ENCODE measurements around the gene GID4. TPM values are rescaled to one million over a fixed set of nuclear protein-coding genes. Genes with fewer than 3 reads are reported as not detected.
A peak's percentile ranks its signal among the peaks of the same experiment; 100 is the strongest.

The GID4 gene
- polyA plus RNA-seq, 3 donors = 4.1 to 6.0 (median 4.4) TPM

DNA sequence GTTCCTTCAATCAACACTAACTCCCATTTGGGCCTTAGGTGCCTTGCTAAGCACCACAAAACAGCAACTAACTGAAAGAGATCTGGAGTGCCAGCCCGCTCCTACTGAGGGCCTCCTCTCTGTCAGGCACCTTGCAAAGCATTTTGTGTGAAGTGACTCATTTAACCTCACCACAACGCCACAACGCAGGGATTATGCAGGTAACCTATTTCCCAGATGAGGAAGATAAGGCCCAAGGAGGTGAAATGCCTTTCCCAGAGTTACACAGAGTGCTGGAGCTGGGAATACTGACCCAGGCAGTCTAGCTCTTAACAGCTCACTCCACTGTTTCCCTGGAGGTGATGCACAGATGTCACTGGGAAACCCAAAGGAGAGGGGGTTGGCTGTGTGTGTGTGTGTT lies 33.7 kb upstream of the GID4 start:
- H3K36me3 ChIP-seq (replicated peaks in 1 of 2; ENCODE audit: control insufficient read depth in 1 of 2, insufficient read depth in 2 of 2, low read length in 2 of 2) = peaks cover 37 to 51% of the 10 kb centered on the region in 2 donors
- H3K27me3 ChIP-seq (ENCODE audit: control insufficient read depth in 2 of 2, insufficient read depth in 2 of 2, low read length in 2 of 2) = no peaks in the 10 kb centered on the region
- no peak overlapping the region for H3K4me2 ChIP-seq (replicated peaks; ENCODE audit: extremely low read depth, low read length, poor library complexity, severe bottlenecking)
- no peak overlapping the region for H3K4me3 Mint-ChIP-seq
- no peak overlapping the region for H2AFZ ChIP-seq (ENCODE audit: insufficient read depth, low read depth, low read length, poor library complexity, severe bottlenecking)
- intact Hi-C loops (cut with micrococcal nuclease) = no loop called here
- H3K4me1 Mint-ChIP-seq = no peaks in the 10 kb centered on the region
- H3K4me3 ChIP-seq (replicated peaks in 1 of 3; ENCODE audit: low read depth in 2 of 3, low read length in 3 of 3) = no peak overlapping the region
- peaks cover 42 to 48% of the 10 kb centered on the region in 2 donors for H3K36me3 Mint-ChIP-seq
- WGBS (ENCODE audit: insufficient coverage) = no CpG with 5 or more reads among the region's 3 CpGs
- H3K9me3 Mint-ChIP-seq = no peaks in the 10 kb centered on the region
- no peak overlapping the region for H3K9ac ChIP-seq (ENCODE audit: insufficient read depth, low read length, poor library complexity, severe bottlenecking)
- H3K27ac Mint-ChIP-seq = peak overlapping the region in 2 of 7 donors; percentile 21 to 59
- H3K4me1 ChIP-seq (ENCODE audit: control insufficient read depth in 1 of 2, insufficient read depth in 2 of 2, low read length in 2 of 2) = no peaks in the 10 kb centered on the region
- H3K79me2 ChIP-seq (ENCODE audit: insufficient read depth, low read length) = no peaks in the 10 kb centered on the region
- H4K20me1 ChIP-seq (ENCODE audit: insufficient read depth, low read length) = no peaks in the 10 kb centered on the region
- no peak for TF ChIP-seq CTCF (IDR thresholded peaks at IDR 0.05)
- no peak for DNase-seq
- H3K27ac ChIP-seq (ENCODE audit: low read depth in 1 of 2, low read length in 2 of 2) = no peak overlapping the region
- no peaks in the 10 kb centered on the region for H3K9me3 ChIP-seq (replicated peaks in 1 of 2; ENCODE audit: control insufficient read depth in 1 of 2, insufficient read depth in 1 of 2, low read length in 2 of 2)
- H3K27me3 Mint-ChIP-seq (ENCODE audit: low read depth in 3 of 3) = peaks cover 0 to 2% (median 0%) of the 10 kb centered on the region in 3 donors

DNA sequence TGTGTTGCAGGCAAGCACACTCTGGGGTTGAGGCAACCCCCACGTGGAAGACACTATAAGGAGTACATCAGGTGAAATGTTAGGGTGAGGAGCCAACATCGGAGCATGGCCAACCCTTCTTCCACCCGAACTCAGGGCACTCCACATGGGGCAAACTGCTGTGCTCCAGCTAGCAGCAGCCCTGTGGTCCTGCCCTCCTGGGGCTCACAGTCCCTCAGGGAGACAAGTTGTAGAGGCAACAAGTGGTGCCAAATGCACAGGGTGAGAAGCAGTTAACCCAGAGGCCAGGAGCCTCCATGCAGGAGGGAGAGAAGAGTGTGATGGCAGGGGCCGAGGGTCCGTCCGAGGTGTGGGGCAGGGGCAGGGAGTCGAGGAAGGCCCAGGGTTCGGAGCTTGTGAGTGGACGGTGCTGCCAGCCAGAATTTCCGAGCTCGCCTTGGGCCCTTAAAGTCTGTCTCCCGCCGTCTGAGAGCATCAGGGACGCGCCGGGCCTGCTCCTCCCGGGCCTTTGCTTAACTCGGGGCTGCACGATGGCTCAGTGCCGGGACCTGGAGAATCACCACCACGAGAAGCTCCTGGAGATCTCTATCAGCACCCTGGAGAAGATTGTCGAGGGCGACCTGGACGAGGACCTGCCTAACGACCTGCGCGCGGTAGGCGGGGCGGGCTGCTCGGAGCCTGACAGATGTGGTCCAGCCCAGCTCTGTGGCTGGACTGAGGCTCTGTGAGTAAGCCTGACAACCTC lies 32.5 kb upstream of the GID4 start:
- Histone ChIP-seq H3K9ac (ENCODE audit: insufficient read depth, low read length, poor library complexity, severe bottlenecking) (no peak overlapping the region), H3K4me1 (ENCODE audit: control insufficient read depth in 1 of 2, insufficient read depth in 2 of 2, low read length in 2 of 2) (no peaks in the 10 kb centered on the region), H3K9me3 (replicated peaks in 1 of 2; ENCODE audit: control insufficient read depth in 1 of 2, insufficient read depth in 1 of 2, low read length in 2 of 2) (no peaks in the 10 kb centered on the region), H2AFZ (ENCODE audit: insufficient read depth, low read depth, low read length, poor library complexity, severe bottlenecking) (no peak overlapping the region), H3K79me2 (ENCODE audit: insufficient read depth, low read length) (no peaks in the 10 kb centered on the region), H4K20me1 (ENCODE audit: insufficient read depth, low read length) (no peaks in the 10 kb centered on the region), H3K36me3 (replicated peaks in 1 of 2; ENCODE audit: control insufficient read depth in 1 of 2, insufficient read depth in 2 of 2, low read length in 2 of 2) (peaks cover 46 to 62% of the 10 kb centered on the region in 2 donors), H3K4me3 (replicated peaks in 1 of 3; ENCODE audit: low read depth in 2 of 3, low read length in 3 of 3) (no peak overlapping the region), H3K4me2 (replicated peaks; ENCODE audit: extremely low read depth, low read length, poor library complexity, severe bottlenecking) (no peak overlapping the region), H3K27ac (ENCODE audit: low read depth in 1 of 2, low read length in 2 of 2) (no peak overlapping the region), H3K27me3 (ENCODE audit: control insufficient read depth in 2 of 2, insufficient read depth in 2 of 2, low read length in 2 of 2) (no peaks in the 10 kb centered on the region)
- 96% methylated on average over 21 of the region's 31 CpGs for WGBS (ENCODE audit: insufficient coverage)
- Mint-ChIP-seq H3K27ac (peak overlapping the region in 1 of 7 donors; percentile 53), H3K9me3 (no peaks in the 10 kb centered on the region), H3K4me3 (no peak overlapping the region), H3K4me1 (no peaks in the 10 kb centered on the region), H3K27me3 (ENCODE audit: low read depth in 3 of 3) (peaks cover 0 to 2% (median 0%) of the 10 kb centered on the region in 3 donors), H3K36me3 (peaks cover 50 to 60% of the 10 kb centered on the region in 2 donors)
- no peak for DNase-seq
- no peak for TF ChIP-seq CTCF (IDR thresholded peaks at IDR 0.05)
- intact Hi-C loops (cut with micrococcal nuclease) = no loop called here
